B cell (primary cell): ENCODE measurements around the gene C9orf78.

Experiments used
- EZH2 ChIP-seq: IDR thresholded peaks from 2 replicates; pipeline ENCODE4 v1.6.1; 2012; ENCODE audit warnings: borderline replicate concordance, low read depth, mild to moderate bottlenecking, moderate library complexity, low read length; ENCODE audit not compliant: insufficient read depth, poor library complexity, severe bottlenecking
- TF ChIP-seq, protein P1 (sequence below): fragments of 200-600 bp; IDR thresholded peaks from one replicate; pipeline ENCODE4 v1.8.0; 2022; ENCODE audit warnings: antibody characterized with exemption, mild to moderate bottlenecking

DNA sequence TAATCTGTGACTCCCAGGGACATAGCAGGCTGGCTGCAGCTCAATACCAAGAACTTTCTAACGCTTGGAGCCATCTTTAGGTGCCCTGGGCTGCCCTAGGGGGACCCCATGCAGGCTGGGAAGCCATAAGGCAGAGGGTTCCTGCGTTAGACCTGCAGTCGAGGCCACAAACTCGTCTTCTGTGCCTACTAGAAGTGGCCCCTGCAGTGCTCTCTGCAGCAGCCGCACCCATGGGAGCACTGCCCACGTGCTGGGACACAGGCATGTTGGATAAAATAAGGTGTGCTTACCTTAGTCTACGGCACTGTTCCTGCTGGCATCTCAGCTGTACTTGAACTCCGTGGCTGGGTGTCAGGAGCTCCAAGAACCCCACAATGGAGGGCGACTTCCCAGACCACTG, 22.7 kb downstream of the C9orf78 start:
- TF ChIP-seq, protein P1, sequence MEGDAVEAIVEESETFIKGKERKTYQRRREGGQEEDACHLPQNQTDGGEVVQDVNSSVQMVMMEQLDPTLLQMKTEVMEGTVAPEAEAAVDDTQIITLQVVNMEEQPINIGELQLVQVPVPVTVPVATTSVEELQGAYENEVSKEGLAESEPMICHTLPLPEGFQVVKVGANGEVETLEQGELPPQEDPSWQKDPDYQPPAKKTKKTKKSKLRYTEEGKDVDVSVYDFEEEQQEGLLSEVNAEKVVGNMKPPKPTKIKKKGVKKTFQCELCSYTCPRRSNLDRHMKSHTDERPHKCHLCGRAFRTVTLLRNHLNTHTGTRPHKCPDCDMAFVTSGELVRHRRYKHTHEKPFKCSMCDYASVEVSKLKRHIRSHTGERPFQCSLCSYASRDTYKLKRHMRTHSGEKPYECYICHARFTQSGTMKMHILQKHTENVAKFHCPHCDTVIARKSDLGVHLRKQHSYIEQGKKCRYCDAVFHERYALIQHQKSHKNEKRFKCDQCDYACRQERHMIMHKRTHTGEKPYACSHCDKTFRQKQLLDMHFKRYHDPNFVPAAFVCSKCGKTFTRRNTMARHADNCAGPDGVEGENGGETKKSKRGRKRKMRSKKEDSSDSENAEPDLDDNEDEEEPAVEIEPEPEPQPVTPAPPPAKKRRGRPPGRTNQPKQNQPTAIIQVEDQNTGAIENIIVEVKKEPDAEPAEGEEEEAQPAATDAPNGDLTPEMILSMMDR: no peak
- no peak for TF ChIP-seq EZH2
